ENCODE results near the gene NRIP3.
"Not testable (repeated sequence)": the region's sequence is repeated elsewhere in the genome, so short reads cannot be mapped to it uniquely, and the experiment has no call there.

The NRIP3 gene

DNA sequence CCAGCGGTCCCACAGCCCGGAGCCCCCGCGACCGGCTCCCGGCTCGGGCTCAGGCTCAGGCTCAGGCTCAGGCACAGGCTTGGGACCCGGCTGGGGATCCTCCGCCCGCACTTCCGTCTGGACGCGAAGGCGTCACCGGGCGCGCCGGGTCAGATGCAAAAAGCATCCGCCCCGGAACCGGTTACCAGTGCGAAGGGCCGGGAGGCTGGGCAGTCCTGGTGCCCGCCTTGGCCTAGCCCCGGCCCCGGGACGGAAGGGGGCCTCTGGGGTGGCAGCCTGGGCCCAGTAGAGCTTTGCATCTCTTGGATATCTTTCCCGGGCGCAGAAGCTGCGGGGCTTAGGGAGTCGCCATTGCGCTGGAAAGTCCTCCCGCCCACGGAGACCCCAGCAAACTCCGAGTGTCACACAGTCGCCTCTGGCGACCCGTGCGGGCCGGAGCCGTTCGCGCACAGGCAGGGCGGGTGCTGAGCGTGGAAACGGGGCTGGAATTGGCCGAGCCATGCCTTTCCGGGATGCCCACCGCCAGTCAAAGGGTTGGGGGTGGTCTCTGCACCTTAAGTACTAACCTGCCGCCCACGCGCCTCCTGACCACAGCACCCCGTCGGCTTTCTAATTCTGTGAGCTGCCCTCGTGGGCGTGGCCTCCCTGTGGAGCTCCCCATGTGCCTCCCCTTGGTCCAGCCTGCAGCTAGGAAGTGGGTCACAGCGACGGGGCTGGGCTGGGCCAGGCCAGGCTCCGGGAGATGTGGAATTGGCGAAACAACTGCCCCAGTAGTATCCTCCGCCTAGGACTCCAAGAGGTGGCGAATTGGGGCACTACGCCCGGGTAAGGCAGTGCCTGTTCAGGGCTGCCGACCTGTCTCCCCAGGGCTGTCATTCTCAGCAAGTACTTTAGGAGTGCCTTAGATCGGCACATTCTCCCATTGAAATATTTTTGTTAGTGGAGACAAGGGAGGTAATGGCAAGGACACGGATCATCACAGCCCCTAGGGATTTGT lies 39.2 kb downstream of the NRIP3 start, which contains the start of gene TMEM9B:
TSS of gene TMEM9B (minus strand) at position 119 of the 997 bp plus-strand sequence. CDS start 129 bp downstream, outside the sequence.
- DNase-seq, result peak; percentile 58

DNA sequence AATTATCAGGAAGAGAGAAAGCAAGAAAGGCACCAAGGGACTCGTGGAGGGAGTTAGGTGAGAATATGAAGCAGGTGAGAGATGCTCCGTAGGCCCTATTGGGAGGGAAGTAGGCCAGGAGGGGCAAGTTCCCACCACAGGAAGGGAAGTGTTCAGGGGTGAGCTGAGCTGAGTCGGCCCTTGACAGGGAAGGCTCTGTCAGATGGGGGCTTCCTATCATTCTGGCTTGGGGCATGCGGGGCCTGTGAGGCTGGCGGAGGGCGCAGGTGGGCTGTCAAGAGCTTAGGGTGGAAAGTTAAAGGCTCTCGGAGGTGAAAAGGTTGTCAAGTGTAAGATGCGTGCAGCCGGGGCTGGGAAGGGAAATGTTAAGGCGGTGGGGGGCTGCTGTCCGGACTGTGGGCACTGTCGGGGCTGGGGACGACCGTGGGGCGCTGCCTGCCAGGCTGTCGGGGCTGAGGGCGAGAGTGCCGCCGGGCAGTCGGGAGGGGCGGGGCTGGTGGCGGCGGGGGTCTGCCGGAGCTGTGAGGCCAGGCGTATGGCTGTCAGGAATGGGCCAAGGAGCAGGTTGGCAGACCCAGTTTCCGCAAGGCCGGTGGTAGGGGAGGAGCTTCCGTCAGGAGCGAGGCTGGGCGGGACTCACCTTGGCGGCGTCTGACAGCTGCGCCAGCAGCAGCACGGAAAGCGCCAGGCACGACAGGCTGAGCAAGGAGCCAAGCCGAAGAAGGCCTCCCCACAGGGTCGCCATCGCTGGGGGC lies 40.1 kb downstream of the NRIP3 start:
- DNase-seq, result peak; percentile 54

DNA sequence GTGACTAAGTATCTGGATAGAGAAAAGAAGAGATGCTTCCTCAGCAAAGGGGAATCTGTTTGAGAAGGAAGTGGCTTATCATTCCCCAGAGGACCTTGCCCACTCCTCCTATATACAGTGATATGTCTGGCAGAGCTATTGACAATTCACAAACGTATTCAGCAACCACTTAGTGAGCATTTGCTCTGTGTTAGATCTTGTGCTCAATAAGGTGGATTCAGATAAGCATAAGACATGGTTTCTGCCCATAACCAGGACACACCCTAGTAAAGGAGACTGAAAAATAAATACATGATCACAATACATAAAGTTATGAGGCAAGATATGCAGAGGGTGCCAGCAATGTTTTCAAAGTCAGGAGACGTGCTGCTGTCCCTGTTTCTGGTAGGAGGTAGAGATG lies 41.0 kb downstream of the NRIP3 start:
- DNase-seq, result no peak

DNA sequence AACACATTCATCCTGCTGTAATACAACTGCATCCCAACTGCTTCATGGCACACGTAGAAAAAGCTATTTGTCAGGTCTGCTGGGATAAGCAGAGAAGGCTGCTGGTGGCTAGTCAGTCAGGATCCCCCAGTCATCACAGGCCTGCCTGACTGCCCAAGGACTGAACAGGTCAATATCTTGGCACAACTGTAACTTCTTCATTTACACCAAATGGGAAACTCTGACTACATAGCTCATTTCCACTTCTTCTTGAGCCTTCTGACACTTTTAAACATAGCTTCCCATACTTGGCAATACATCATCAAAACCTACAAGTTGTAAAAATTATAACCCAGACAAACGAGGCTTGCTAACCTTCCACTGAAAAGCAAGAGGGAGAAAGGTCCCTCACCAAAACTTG lies 42.4 kb downstream of the NRIP3 start:
- DNase-seq, result no peak

DNA sequence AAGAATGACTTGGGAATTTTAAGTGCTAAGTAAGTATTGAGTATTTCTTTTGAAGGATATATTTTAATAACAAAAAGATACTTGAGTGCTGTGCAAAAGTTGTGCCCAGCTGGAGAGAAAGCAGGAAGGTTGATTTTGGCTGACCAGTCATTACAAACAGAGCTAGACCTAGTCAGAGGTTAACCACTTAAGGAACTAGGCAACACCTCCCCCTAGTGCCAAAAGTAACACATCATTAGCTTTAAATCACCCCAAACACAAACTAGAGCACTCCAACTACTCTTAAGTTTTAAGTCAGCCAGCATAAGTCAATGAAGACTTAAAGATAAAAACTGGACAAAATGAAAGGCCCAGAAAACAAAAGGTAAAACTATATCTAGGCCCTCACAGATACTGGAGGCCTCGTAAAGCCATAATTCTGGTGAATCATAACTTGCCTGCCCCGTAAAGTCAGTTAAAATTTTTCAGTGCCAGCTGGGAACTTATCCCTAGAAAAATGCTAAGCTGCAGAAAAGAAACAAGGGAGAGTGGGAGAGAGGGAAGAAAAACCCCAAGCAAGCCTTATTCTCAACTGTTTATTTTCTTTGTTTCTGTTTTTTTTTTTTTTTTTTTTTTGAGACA lies 44.1 kb downstream of the NRIP3 start:
- no peak for DNase-seq

DNA sequence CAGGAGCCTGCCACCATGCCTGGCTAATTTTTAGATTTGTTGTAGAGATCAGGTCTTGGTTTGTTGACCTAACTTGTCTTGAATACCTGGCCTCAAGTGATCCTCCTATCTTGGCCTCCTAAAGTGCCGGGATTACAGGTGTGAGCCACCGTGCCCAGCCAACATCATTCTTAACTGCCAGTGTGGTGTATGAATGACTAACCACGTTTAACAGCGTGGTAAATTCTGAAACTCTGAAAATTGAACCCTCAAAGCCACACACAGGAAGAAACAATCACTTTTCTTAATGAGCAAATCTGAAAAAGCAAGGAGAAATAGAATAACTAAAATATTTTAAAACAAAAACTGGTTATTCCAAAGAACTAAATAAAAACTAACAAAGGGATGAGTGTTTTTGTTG lies 46.9 kb downstream of the NRIP3 start:
- DNase-seq, result no peak

DNA sequence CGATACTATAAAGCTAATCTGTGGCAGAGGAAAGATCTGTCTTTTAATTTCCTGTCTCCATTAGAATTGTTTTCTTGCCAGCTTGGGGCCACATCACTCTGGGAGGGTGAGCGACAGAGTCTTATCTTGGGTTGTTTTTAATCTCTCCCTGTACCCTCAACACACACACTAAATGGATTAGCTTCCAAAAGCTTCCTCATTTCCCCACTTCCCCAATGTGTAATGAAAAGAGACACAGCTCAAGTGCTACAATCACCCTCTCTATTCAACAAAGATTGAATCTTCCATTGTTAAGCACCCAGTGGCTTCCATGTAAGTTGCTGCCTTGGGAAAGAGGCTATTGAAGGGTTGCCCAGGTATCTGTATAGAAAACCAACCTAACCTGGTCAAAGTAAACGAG lies 54.9 kb downstream of the NRIP3 start:
- no peak for DNase-seq

DNA sequence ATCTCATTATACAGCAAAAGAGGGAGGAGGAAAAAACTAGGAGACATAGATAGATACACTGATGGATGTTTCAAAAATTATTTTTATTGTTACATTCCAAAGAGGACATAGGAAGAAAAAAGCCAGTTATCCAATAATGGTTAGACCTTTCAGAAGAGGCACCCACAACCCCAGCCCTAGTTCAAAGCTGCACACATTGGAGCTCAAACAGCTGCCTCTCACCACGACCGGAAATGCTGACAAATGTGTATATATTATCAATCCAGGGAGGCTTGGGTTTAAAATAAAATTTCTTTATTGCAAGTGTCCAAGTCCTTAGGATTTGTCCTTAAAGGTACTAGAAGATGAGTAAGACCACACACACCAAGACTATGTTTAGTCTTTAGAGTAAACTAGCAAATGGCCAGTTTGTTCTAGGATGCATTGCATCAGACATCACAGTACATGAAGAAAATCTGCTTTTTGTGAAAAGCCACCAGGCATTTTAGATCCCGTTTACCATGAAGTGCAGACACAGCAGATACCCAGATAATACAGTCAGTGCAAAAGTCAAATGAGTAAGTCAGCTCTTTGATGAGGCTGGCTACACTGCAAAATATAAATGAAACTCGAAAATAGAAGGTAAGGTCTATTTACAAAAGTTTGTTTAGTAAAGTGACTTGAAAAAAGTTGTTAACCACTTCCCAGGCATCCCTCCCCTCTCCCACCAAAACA lies 56.4 kb downstream of the NRIP3 start:
- DNase-seq, result no peak

DNA sequence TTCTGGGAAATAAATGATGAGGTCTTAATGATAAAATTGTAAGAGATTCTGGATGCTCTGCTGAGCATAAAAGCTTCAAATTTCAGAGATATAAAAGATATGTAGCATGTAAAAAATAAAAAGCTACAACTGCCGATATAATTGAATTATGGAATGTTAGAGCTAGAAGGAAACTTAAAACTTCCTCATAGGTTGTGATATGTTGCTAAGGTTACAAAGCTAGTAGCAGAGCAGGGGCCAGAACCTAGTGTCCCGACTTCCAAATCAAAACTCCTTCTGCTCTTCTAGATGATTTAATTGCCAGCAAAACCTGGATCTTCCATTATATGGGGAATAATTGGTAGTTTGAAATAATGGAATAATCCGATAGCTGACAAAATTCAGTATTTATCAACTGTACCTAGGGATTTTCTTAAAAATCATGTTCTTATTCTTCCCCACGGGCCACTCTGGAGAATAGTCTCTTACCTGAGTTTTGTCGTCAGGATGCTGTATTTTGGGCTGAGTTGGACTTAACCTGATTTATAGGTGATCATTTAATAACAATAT lies 61.2 kb downstream of the NRIP3 start, which contains the start of gene ASCL3:
TSS of gene ASCL3 (minus strand) at position 499 of the 549 bp plus-strand sequence. CDS start 4,855 bp downstream, outside the sequence.
- no peak for DNase-seq

DNA sequence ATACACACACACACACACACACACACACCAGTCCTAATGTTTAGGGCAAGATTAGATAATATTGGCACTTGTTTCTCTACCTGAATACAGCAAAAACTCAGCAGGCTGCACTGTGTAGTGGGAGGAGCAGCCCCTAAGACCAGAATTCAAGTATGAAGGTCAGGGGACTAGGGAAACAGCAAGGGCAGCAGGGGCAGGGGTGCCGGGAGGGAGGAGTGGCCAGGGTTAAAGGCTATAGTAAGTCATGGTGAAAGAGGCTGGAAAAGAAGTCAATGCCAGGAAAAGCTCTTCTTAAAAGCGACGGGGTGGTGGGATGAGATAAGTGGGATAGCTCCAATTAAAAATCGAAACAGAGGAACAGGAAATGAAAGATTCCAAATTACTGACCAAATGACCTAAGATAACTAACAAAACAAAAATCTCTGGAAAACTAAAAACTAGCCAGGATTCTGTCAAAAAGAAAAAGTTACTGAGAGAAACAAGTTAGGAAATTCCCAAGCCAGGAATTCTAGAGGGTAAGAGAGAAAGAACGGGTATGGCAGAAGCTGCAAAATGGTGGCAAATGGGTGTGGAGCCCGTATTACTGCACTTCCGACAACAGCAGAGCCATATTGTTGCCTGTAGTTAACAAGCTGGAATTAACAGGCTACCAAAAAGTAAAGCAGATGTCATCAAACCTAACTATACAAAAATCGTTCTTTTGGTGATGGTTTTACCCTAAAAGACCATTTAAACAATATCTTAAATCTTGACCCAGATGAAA lies 62.3 kb downstream of the NRIP3 start:
- DNase-seq, result no peak

DNA sequence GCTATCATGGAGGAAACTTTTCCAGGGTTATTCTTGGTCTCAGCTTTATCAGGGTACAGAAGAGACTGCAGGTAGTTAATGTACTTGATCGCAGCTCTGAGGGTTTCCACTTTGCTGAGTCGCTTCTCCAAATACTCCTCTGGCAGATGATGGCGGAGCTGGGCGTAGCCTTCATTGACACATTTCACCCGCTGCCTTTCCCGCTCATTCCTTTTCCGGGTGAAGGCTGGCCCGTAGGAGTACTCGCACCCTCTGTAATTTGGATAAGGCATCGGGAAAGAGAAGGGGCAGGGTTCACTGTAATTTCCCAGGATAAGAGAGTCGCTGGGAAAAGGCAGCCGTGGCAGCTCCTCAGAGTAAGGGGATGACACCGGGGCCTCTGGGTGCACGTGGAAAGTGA lies 66.1 kb downstream of the NRIP3 start:
- DNase-seq, result no peak

DNA sequence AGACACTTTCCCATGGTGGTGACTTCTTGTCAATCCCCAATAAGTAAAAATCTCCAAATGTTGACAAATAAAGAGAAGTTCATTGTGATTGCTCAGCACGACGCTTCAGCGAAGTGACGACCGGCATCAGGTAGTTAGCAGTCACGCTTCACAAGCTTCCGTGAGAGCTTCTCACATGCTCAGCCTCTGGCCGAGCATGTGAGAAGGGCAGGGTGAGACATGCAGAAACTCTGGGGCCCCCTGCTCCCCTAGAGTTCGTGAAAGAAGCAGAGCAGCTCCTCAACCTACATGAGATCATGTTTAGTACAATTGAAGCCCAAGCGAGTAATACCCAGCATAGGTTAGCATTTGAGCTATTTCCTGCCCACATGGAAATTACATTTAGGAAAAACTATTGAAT lies 66.6 kb downstream of the NRIP3 start:
- no peak for DNase-seq

DNA sequence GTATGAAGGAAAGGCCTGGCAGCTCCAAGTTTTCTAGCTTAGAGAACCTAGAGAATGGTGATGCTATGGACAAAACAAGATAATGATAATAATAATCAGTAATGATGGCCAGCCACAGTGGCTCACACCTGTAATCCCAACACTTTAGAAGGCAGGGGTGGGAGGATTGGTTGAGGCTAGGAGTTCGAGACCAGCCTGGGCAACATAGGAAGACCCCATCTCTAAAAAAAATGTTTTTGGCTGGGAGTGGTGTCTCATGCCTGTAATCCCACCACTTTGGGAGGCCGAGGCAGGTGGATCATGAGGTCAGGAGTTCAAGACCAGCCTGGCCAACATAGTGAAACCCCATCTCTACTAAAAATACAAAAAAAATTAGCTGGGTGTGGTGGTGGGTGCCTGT lies 68.0 kb downstream of the NRIP3 start:
- DNase-seq, result not testable (repeated sequence)

DNA sequence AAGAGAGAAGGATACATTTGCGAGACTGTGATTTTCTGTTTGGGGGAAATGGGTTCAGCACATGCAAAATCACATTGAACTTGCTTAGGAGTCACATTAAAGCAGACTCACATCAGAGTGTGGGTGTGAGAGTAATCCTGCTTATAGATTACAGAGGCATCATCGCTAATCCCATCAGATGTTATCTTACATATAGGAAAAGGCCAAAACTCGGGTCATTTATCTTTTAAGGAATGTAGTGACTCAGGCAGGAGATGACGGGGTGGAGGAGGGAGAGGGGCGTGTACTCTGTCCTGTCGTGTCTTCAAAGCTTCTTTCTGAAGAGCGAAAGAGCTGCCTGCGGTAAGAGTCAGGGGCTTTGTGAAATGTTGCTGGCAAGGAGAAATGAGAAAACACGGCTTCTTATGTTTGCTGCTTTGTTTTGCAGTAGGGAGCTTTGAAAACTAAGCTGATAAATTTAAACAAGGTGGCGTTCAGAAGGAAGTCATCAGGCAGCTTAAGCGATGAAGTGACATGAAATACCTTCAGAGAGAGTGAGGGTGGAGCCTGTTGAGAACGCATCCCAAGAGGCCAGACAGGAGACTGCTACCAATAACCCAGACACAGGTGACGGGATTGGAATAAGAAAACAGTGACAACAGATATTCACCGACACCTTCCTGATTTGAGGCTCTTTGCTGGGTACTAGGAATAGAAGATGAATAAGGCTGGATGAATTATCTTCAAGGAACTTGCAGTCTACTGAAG lies 68.9 kb downstream of the NRIP3 start:
- no peak for DNase-seq

DNA sequence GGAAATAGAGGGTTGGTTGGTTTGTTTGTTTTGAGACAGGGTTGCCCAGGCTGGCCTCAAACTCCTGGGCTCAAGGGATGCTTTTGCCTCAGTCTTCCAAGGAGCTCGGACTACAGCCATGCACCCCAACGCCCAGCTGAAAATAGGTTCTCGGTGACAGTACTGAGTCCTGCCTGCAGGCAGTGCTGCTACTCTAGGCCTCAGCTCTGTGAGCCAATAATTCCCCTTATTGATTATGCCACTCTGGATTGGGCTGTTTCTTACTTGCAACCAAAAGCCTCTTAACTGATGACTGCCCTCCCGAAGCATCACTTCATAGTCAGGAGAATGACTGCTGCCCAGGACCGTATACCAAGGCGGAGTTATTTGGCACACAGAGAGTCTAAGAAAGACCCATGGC lies 69.9 kb downstream of the NRIP3 start:
- no peak for DNase-seq

DNA sequence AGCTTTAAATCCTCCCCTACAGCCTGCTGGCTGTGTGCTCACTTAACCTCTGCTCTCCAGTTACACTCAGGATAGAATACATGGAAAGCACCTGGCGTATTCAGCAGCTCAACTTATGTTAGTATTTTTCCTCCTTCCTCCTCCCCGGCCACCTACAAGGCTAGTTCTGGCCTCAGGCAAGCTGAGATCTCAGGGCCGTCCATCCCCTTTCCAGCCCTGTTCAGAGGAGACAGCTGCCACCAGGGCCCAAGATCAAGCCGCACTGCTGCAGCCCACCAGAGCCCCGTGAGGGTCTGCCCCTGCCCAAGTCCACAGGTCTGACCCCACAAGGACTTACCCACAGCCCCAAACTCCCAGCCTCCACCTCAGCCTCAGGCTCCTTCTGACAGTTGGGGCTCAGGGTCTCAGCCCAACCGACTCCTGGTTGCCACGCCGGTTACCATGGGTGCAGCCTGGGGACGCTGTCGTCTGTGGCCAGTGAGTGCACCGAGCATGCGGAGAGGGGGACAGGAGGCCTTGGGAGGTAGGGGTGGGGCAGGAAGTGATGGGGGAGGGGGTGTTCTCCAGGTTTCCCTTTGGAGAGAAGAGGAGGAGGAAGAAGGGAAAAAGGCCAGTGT lies 71.1 kb downstream of the NRIP3 start, which contains the start of gene C11orf16:
TSS of gene C11orf16 (minus strand) at position 384 of the 617 bp plus-strand sequence. CDS start 639 bp downstream, outside the sequence.
- no peak for DNase-seq
